Stimulated activated CD4-positive, alpha-beta T cell treated with anti-CD3 and anti-CD28 coated beads, Interleukin-15, amount 100 ng/mL, for 24 hours (primary cell): ENCODE measurements around the gene IL13.
"Not testable (repeated sequence)": the region's sequence is repeated elsewhere in the genome, so short reads cannot be mapped to it uniquely, and the experiment has no call there.

Experiments
- DNase-seq: peaks from one replicate; pipeline ENCODE4 v3.0.0-alpha.2; 2020

Gene IL13

GRCh38 chr5:132691755-132692631, 34.0 kb downstream of the IL13 start:
- not testable (repeated sequence) for DNase-seq

DNA sequence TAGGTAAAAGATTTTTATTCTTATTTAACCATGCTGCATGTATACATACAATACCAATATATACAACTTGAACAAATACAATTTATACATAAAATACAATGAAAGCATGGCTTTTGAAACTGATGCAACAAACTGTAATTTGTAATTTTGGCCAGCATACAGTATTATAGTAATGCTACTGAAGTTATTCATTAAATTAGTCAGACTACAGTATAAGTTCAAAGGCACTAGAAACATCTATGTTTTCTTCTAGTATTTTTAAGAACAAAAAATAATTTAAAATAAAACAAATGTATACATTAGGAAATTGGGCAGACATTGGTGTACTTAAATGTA, 34.6 kb downstream of the IL13 start:
- no peak for DNase-seq

- no peak for DNase-seq
Observed at GRCh38 chr5:132695956-132696355, 38.0 kb downstream of the IL13 start.

GRCh38 chr5:132704875-132705274, 46.9 kb downstream of the IL13 start:
- DNase-seq: no peak

DNA sequence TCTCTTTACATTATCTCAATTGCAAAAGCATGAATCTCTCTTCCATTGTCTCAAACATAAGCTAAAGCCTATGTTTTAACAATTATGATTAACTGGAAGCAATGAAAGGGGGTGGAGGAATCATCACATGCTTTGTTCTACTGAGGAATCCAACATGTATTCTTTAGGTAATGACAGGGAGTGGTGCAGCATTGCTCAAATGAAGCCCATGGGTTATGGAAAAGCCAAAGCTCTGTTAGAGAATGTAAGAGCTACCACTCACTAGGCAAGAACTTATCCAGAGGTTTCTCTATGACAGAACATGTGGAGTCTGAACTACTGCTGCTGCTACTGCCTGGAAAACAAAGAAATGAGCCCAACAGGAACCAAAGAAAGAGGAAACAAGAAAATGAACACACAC, 50.7 kb downstream of the IL13 start:
- no peak for DNase-seq
